Heart left ventricle (tissue), 16 donors: ENCODE data around the gene RFX1. TPM values are rescaled to one million over a fixed set of nuclear protein-coding genes. Genes with fewer than 3 reads are reported as not detected.

Source experiments
- ATAC-seq, 4 donors: fragments of 200-7000 bp; cut with Tn5 transposase; one replicate each; pipeline ENCODE4 v1.9.1; 2020 to 2022; ENCODE audit warnings: moderate library complexity in 4 of 4, mild to moderate bottlenecking in 3 of 4, moderate number of reproducible peaks in 1 of 4
- DNase-seq, 5 donors: peaks; one replicate each; pipeline ENCODE4 v3.0.0-alpha.2; 2020
- H3K27ac ChIP-seq, 12 donors: fragments of 200-600 bp; sonication (generic) in 4 of 12; one replicate each; pipeline versions ENCODE4 v1.5.0 to v1.8.0; 2016 to 2022; ENCODE audit warnings: mild to moderate bottlenecking in 2 of 12
- H3K27me3 ChIP-seq, 9 donors: fragments of 200-600 bp; sonication (generic) in 2 of 9; one replicate each; pipeline versions ENCODE4 v1.5.1 to v1.8.0; 2016 to 2022; ENCODE audit warnings: mild to moderate bottlenecking in 3 of 9
- H3K36me3 ChIP-seq, 9 donors: fragments of 200-600 bp; sonication (generic) in 2 of 9; one replicate each; pipeline versions ENCODE4 v1.5.0 to v1.8.0; 2018 to 2022; ENCODE audit warnings: mild to moderate bottlenecking in 2 of 9
- H3K4me1 ChIP-seq, 12 donors: fragments of 200-600 bp; sonication (generic) in 4 of 12; one replicate each; pipeline versions ENCODE4 v1.5.0 to v1.8.0; 2016 to 2022; ENCODE audit warnings: mild to moderate bottlenecking in 3 of 12
- H3K4me3 ChIP-seq, 12 donors: fragments of 200-600 bp; sonication (generic) in 4 of 12; one replicate each; pipeline versions ENCODE4 v1.5.0 to v1.8.0; 2017 to 2022; ENCODE audit warnings: mild to moderate bottlenecking in 9 of 12, moderate library complexity in 4 of 12
- H3K9me3 ChIP-seq, 12 donors: fragments of 200-600 bp; sonication (generic) in 4 of 12; one replicate each; pipeline versions ENCODE4 v1.5.0 to v1.8.0; 2016 to 2022; ENCODE audit warnings: mild to moderate bottlenecking in 1 of 12
- POLR2A ChIP-seq, 2 donors: fragments of 450-650 bp; IDR thresholded peaks; one replicate each; pipeline ENCODE4 v1.6.1; 2017; ENCODE audit warnings: antibody characterized with exemption in 2 of 2, mild to moderate bottlenecking in 2 of 2, moderate library complexity in 2 of 2
- WGBS, 4 donors: extraction: QIAGEN DNeasy Blood & Tissue Kit in 2 of 4; methylation state at CpG; one replicate each; pipeline versions ENCODE4 v1.1.5 to v1.1.7; 2013 to 2018; 5-methylcytosine and 5-hydroxymethylcytosine counted together
- intact Hi-C, 10 donors: fragments of 100-400 bp; cut with DNase I; formaldehyde crosslinking; loops; one replicate each; pipeline versions ENCODE4 v1.11.1 to v1.14.2; 2022
- polyA plus RNA-seq, 2 donors: library from polyadenylated mRNA; stranded (reverse); fragments of 200-250 nt; gene quantifications; one replicate each; pipeline ENCODE4 v1.2.3, GENCODE V29; 2013
- total RNA-seq, 9 donors: library from RNA; depleted of rRNA in 2 of 9; stranded (reverse); fragments of >200 nt in 2 of 9; fragmentation: NEBNext Ultra II Directional in 3 of 9; extraction: Animal tissue kit (Norgen Biotek cat#: 25700) in 3 of 9; gene quantifications; one replicate each; pipeline versions ENCODE4 v1.1.0 to v1.2.4, GENCODE V29; 2016 to 2023
- TF ChIP-seq, protein P1 (sequence below), 12 donors: fragments of 200-600 bp; sonication (generic) in 4 of 12; IDR thresholded peaks; one replicate each; pipeline versions ENCODE4 v1.5.0 to v1.8.0; 2018 to 2022; ENCODE audit warnings: antibody characterized with exemption in 12 of 12, mild to moderate bottlenecking in 5 of 12
- donor health status: ischemic (EF 13 %, LVEDD 7.1; RV severe dilation, severe dysfunction).
- donor health status: healthy with polysubstance abuse.
- donor health status: DM: no; HTN: yes; CAD: no.
- donor health status: DM: no; HTN: no; CAD: no.
- donor health status: ischemic (EF 25% LVEDD 6.9; RV normal size, moderate dysfunction).
- donor health status: ischemic (EF 25% LVEDD 5.7; RV mildly dilated, moderate dysfunction).
- donor health status: healthy.
- donor health status: DM: yes; HTN: yes; CAD: no.
- donor health status: ischemic (EF 35%, LVEDD 5.7; RV mildly dilated, moderate dysfunction).
- donor health status: nonischemic (EF 11% LVEDD 7.7; RV severe dilation, severe dysfunction).
- donor health status: DM: yes; HTN: yes; CAD: no.
- donor health status: PGD.
- donor health status: ischemic (EF 29% LVEDD 5.4; RV normal size, mild dysfunction).
- donor health status: nonischemic (EF 23%, LVEDD 6.1; RV moderate dilation, normal function).

Gene RFX1
- total and polyA plus RNA-seq, 11 donors: 4.0 to 15.4 (median 8.6) TPM

DNA sequence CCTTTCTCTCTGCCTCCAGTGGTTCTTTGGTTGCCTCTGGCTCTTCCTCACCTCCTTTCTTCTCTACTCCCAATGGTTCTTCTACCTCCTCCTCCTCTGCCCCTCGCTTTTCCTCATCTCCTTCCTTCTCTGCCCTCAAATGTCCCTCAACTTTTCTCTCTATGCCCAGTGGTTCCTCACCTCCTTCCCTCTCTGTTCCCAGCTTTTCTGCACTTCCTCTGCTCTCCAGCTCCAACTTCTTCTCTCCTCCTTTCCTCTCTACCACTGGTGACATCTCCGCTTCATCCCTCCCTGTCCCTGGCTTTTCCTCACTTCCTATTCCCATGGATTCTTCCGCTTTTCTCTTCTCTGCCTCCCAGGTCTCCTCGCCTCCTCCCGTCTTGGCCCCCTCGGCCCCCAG is 48.0 kb upstream of the RFX1 start:
- Histone ChIP-seq H3K27ac (no peak overlapping the region), H3K27me3 (peaks cover 0 to 15% (median 9%) of the 10 kb centered on the region in 9 donors), H3K4me3 (no peak overlapping the region), H3K36me3 (peaks cover 0 to 27% (median 0%) of the 10 kb centered on the region in 9 donors), H3K9me3 (peaks cover 0 to 9% (median 0%) of the 10 kb centered on the region in 12 donors), H3K4me1 (peaks cover 0 to 16% (median 2%) of the 10 kb centered on the region in 12 donors)
- ATAC-seq: no peak
- no peak for TF ChIP-seq POLR2A (IDR thresholded peaks at IDR 0.05)
- TF ChIP-seq, protein P1, sequence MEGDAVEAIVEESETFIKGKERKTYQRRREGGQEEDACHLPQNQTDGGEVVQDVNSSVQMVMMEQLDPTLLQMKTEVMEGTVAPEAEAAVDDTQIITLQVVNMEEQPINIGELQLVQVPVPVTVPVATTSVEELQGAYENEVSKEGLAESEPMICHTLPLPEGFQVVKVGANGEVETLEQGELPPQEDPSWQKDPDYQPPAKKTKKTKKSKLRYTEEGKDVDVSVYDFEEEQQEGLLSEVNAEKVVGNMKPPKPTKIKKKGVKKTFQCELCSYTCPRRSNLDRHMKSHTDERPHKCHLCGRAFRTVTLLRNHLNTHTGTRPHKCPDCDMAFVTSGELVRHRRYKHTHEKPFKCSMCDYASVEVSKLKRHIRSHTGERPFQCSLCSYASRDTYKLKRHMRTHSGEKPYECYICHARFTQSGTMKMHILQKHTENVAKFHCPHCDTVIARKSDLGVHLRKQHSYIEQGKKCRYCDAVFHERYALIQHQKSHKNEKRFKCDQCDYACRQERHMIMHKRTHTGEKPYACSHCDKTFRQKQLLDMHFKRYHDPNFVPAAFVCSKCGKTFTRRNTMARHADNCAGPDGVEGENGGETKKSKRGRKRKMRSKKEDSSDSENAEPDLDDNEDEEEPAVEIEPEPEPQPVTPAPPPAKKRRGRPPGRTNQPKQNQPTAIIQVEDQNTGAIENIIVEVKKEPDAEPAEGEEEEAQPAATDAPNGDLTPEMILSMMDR (IDR thresholded peaks at IDR 0.05): no peak
- 73 to 83% (median 81%) methylated on average over 6 of the region's 6 CpGs for WGBS, 4 donors
- intact Hi-C loops: loop anchor here in 2 of 10 donors (5.0 to 10.0 kb wide), 2 partner anchors 169 to 172 kb away; no protein-coding TSS in a partner anchor
- DNase-seq: no peak

DNA sequence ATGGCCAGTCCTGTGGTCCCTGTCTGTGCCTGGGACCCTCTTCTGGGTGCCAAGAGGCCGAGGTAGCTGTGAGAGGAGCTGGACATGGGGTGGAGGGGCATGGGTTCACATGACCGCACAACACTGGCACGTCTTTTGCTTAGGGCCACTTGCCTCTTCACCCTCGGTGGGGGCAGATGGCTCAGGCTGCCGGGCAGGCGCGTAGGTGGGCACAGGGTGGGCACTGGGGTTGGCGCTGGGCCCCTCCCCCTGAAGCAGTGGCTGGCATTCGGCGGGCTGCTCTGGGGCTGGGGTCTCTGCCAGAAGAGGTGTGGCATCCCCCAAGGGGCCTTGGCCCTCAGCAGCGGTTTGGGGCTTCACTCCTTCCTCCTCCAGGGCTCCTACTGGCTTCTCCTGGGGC is 47.4 kb upstream of the RFX1 start:
- 84 to 90% (median 89%) methylated on average over 10 to 11 of the region's 11 CpGs for WGBS, 4 donors
- intact Hi-C loops: loop anchor here in 2 of 10 donors (5.0 to 10.0 kb wide), 2 partner anchors 169 to 171 kb away; no protein-coding TSS in a partner anchor

DNA sequence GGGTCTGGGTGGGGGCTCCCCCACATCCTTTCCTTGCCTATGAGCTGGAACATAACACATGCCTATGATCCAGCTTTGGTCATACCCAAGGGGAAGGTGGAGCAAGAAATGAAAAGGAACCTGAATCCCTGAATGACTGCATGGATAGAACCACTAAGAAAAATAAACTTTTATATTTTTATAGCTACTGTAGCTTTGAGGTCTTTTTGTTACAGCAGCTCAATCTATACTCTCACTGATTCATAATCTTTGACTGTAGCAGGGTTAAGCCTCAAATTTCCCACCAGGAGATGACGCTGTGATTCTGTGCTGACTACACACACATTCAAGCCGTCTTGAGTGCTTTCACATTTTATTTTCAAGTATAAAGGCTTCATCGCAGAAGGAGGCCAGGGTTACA is 46.9 kb upstream of the RFX1 start:
- Histone ChIP-seq H3K9me3 (peaks cover 0 to 9% (median 0%) of the 10 kb centered on the region in 12 donors), H3K4me1 (peaks cover 0 to 11% (median 2%) of the 10 kb centered on the region in 12 donors), H3K36me3 (peaks cover 0 to 28% (median 0%) of the 10 kb centered on the region in 9 donors), H3K4me3 (no peak overlapping the region), H3K27ac (no peak overlapping the region), H3K27me3 (peaks cover 0 to 4% (median 0%) of the 10 kb centered on the region in 9 donors)
- intact Hi-C loops: loop anchor here in 2 of 10 donors (5.0 to 10.0 kb wide), 2 partner anchors 168 to 171 kb away; no protein-coding TSS in a partner anchor
- WGBS, 4 donors: 92 to 95% (median 93%) methylated on average over 3 of the region's 3 CpGs
- TF ChIP-seq, protein P1 (IDR thresholded peaks at IDR 0.05): no peak
- no peak for TF ChIP-seq POLR2A (IDR thresholded peaks at IDR 0.05)
- ATAC-seq (no peak), DNase-seq (no peak)

More for the DNA sequence above, 47.4 kb upstream of the RFX1 start:
- H3K4me1 ChIP-seq: peaks cover 0 to 12% (median 2%) of the 10 kb centered on the region in 12 donors
- peaks cover 0 to 9% (median 3%) of the 10 kb centered on the region in 9 donors for H3K27me3 ChIP-seq
- no peak overlapping the region for H3K4me3 ChIP-seq
- DNase-seq (no peak), ATAC-seq (no peak)
- peaks cover 0 to 9% (median 0%) of the 10 kb centered on the region in 12 donors for H3K9me3 ChIP-seq
- peaks cover 0 to 28% (median 0%) of the 10 kb centered on the region in 9 donors for H3K36me3 ChIP-seq
- TF ChIP-seq, protein P1 (IDR thresholded peaks at IDR 0.05): no peak
- TF ChIP-seq POLR2A (IDR thresholded peaks at IDR 0.05): no peak
- no peak overlapping the region for H3K27ac ChIP-seq

DNA sequence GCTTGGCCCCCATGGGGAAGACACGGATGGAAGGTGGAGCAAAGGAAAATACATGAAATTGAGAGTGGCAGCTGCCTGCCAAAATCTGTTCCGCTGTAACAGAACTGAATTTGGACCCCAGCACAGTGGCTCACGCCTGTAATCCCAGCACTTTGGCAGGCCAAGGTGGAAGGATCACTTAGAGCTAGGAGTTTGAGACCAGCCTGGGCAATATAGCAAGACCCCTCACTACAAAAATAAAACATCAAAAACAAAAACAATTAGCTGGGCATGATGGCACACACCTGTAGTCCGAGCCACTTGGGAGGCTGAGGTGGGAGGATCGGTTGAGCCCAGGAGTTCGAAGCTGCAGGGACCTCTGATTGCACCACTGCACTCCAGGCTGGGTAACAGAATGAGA is 46.4 kb upstream of the RFX1 start:
- TF ChIP-seq, protein P1 (IDR thresholded peaks at IDR 0.05): no peak
- Histone ChIP-seq H3K27me3 (no peaks in the 10 kb centered on the region), H3K9me3 (peaks cover 0 to 9% (median 0%) of the 10 kb centered on the region in 12 donors), H3K36me3 (peaks cover 0 to 28% (median 0%) of the 10 kb centered on the region in 9 donors), H3K27ac (no peak overlapping the region), H3K4me3 (no peak overlapping the region), H3K4me1 (peaks cover 0 to 6% (median 0%) of the 10 kb centered on the region in 12 donors)
- intact Hi-C loops: loop anchor here in 2 of 10 donors (5.0 to 10.0 kb wide), 2 partner anchors 168 to 170 kb away; no protein-coding TSS in a partner anchor
- ATAC-seq: no peak
- no peak for DNase-seq
- 88 to 93% (median 90%) methylated on average over 6 of the region's 6 CpGs for WGBS, 4 donors
